ENCODE results near the gene IL13RA1. TPM values are rescaled to one million over a fixed set of nuclear protein-coding genes. Genes with fewer than 3 reads are reported as not detected.

The IL13RA1 gene

Small RNA genes within 50 kb of the gene (small RNA-seq; reads per million reads assigned to genes)
- not detected for gene RF00566 (ENCODE audit: low read depth)
